K562 (cell line): ENCODE results near the gene JAM2. TPM values are rescaled to one million over a fixed set of nuclear protein-coding genes. Genes with fewer than 3 reads are reported as not detected.

Experiments
- ASH1L ChIP-seq: fragments of 450-650 bp; IDR thresholded peaks from 2 replicates; pipeline ENCODE4 v1.6.1; 2018; ENCODE audit warnings: borderline replicate concordance, mild to moderate bottlenecking, low read depth; ENCODE audit not compliant: partially characterized antibody
- MXI1 ChIP-seq: IDR thresholded peaks from 2 replicates; pipeline ENCODE4 v1.6.1; 2011; ENCODE audit warnings: low read depth, mild to moderate bottlenecking, improper control_type of control experiment, low read length
- MYC ChIP-seq, 2 experiments: fragments of 250-450 bp in 1 of 2; sonication (Bioruptor Pico) in 1 of 2; IDR thresholded peaks; 2 replicates each; pipeline versions ENCODE4 v1.5.1 to v1.6.1; 2012 to 2021; ENCODE audit warnings: low read depth in 2 of 2, borderline replicate concordance in 1 of 2, improper control_type of control experiment in 1 of 2, low read length in 1 of 2, mild to moderate bottlenecking in 1 of 2, moderate library complexity in 1 of 2
- NONO ChIP-seq, 2 experiments: fragments of 200-400 bp in 1 of 2; fragments of 450-650 bp in 1 of 2; formaldehyde crosslinking in 1 of 2; IDR thresholded peaks; 2 replicates each; pipeline ENCODE4 v1.6.1; 2017; ENCODE audit warnings: low read depth in 2 of 2, mild to moderate bottlenecking in 2 of 2, moderate library complexity in 2 of 2, low read length in 1 of 2
- RFX1 ChIP-seq: fragments of 450-650 bp; IDR thresholded peaks from 2 replicates; pipeline ENCODE4 v1.6.1; 2016; ENCODE audit warnings: mild to moderate bottlenecking, moderate library complexity
- TAF1 ChIP-seq: IDR thresholded peaks from 2 replicates; pipeline ENCODE4 v1.6.1; 2011; ENCODE audit warnings: mild to moderate bottlenecking, low read length, moderate library complexity; ENCODE audit not compliant: insufficient read depth, control insufficient read depth, severe bottlenecking; ENCODE audit errors: extremely low read depth
- ZNF140 ChIP-seq: fragments of 250-450 bp; sonication (Bioruptor Pico); IDR thresholded peaks from 2 replicates; pipeline ENCODE4 v1.8.0; 2021; ENCODE audit warnings: moderate library complexity, mild to moderate bottlenecking, inconsistent platforms
- ZNF239 ChIP-seq: fragments of 250-450 bp; sonication (Bioruptor Pico); IDR thresholded peaks from 2 replicates; pipeline ENCODE4 v1.4.0; 2020; ENCODE audit warnings: mild to moderate bottlenecking
- ZNF354B ChIP-seq: fragments of 250-450 bp; sonication (Bioruptor Pico); IDR thresholded peaks from 2 replicates; pipeline ENCODE4 v1.4.0; 2020
- ZNF707 ChIP-seq: fragments of 250-450 bp; sonication (Bioruptor Pico); conservative IDR thresholded peaks from 2 replicates; pipeline ENCODE4 v1.8.0; 2022; ENCODE audit warnings: inconsistent platforms, mild to moderate bottlenecking, moderate library complexity
- polyA plus RNA-seq, 8 experiments: library from polyadenylated mRNA; depleted of rRNA in 4 of 8; stranded (reverse) in 5 of 8; unstranded in 3 of 8; fragments of >200 nt; fragmentation: Nextera tagmentation in 2 of 8; fragmentation: Illumina TruSeq in 1 of 8; extraction: Ambion mirVana in 2 of 8; extraction: Trizol in 1 of 8; gene quantifications; 2 replicates each; pipeline versions ENCODE4 v1.2.1 to v1.2.3, GENCODE V29; 2011 to 2014; ENCODE audit warnings: inconsistent platforms in 1 of 8, missing spikeins in 1 of 8
- total RNA-seq, 7 experiments: library from RNA; depleted of rRNA in 6 of 7; stranded (reverse); fragments of >200 nt in 6 of 7; fragmentation: Illumina TruSeq in 2 of 7; extraction: Trizol in 2 of 7; gene quantifications; 2 replicates each; pipeline versions ENCODE4 v1.2.1 to v1.2.3, GENCODE V29; 2011 to 2021; ENCODE audit warnings: low replicate concordance in 1 of 7
- TF ChIP-seq, protein P1 (sequence below): fragments of 450-650 bp; IDR thresholded peaks from 2 replicates; pipeline ENCODE4 v1.6.1; 2016
- TF ChIP-seq, protein P2 (sequence below): fragments of 250-450 bp; sonication (Bioruptor Pico); IDR thresholded peaks from 2 replicates; pipeline ENCODE4 v1.4.0; 2020
- TF ChIP-seq, protein P3 (sequence below): IDR thresholded peaks from 3 replicates; pipeline ENCODE4 v1.6.1; 2011; ENCODE audit warnings: borderline replicate concordance, mild to moderate bottlenecking, moderate library complexity; ENCODE audit not compliant: insufficient read length; ENCODE audit errors: extremely low read depth
- TF ChIP-seq, protein P4 (sequence below), 3 experiments: IDR thresholded peaks in 2 of 3; conservative IDR thresholded peaks in 1 of 3; 2 replicates each; pipeline ENCODE4 v1.5.1; 2011 to 2012; ENCODE audit warnings: low read length in 3 of 3, mild to moderate bottlenecking in 3 of 3, control low read depth in 2 of 3, improper control_type of control experiment in 1 of 3, inconsistent platforms in 1 of 3, low read depth in 1 of 3, mixed read lengths in 1 of 3, moderate library complexity in 1 of 3; ENCODE audit not compliant: insufficient read depth in 2 of 3
- TF ChIP-seq, protein P5 (sequence below): IDR thresholded peaks from 2 replicates; pipeline ENCODE4 v1.6.1; 2011; ENCODE audit not compliant: insufficient read length; ENCODE audit errors: extremely low read depth

The JAM2 gene
- total and polyA plus RNA-seq, 9 of the 15 experiments (the other 6 are each of a cell fraction or from before 2014, with no cell fraction given) = 0.03 to 0.08 (median 0.07) TPM; not detected in 6

DNA sequence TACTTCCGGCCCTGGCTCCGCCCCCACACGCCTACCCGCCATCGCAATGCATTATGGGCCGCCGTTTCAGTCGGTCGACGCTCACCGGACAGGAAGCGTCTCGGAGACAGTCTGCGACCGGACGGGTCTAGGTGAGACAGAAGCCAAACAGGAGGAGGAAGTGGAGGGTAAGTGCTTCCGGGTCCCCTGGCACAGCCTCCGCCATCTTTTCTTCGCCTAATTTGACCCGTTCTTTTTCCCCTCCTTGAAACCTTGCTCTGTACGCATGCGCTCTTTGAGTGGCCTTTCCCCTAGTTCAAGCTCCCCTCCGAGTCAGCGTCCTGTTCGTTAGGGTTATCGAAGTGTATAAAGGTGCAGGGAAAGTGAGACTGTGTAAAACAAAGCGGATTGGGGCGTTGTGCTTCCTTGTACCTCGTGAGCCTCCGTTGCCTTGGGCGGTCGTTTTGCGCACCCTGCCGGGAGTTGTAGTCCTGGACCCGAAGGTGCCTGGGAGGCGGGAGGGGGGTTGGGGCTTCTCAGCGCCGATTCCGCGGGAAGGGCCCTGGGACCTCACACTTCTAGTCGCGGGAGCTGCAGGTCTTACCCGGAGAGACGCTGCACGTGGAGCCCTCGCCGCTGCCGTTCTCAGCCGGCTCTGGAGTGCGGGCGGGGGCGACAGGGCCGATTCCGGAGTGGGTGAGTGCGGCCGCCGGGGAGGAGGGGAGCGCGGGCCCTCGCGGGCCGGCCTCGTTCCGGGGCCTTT, 96.0 kb downstream of the JAM2 start, which contains the start of the genes ATP5PF and GABPA (continued):
- TF ChIP-seq, protein P1, sequence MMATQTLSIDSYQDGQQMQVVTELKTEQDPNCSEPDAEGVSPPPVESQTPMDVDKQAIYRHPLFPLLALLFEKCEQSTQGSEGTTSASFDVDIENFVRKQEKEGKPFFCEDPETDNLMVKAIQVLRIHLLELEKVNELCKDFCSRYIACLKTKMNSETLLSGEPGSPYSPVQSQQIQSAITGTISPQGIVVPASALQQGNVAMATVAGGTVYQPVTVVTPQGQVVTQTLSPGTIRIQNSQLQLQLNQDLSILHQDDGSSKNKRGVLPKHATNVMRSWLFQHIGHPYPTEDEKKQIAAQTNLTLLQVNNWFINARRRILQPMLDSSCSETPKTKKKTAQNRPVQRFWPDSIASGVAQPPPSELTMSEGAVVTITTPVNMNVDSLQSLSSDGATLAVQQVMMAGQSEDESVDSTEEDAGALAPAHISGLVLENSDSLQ = peak; percentile 87
- TF ChIP-seq ZNF239 (CRISPR knock-in tag) (0 out of 2 replicates have a peak, but pooled peaks have one; percentile 11), ZNF707 (no peak), MXI1 (0 out of 2 replicates have a peak, but pooled peaks have one; percentile 40), TAF1 (peak; percentile 97), ZNF140 (CRISPR knock-in tag) (no peak), MYC (IDR thresholded peaks at IDR 0.05; ENCODE audit: low read depth, low read length) (peak; percentile 78), MYC (CRISPR knock-in tag; IDR thresholded peaks at IDR 0.05; ENCODE audit: borderline replicate concordance, low read depth) (no peak), ZNF354B (CRISPR knock-in tag) (no peak), ASH1L (peak; percentile 65), RFX1 (no peak), NONO (IDR thresholded peaks at IDR 0.05; ENCODE audit: low read depth in 2 of 2, low read length in 1 of 2) (peak in 1 of 2 experiments; percentile 48; a peak in 2 of 4 replicates)
- TF ChIP-seq, protein P2, sequence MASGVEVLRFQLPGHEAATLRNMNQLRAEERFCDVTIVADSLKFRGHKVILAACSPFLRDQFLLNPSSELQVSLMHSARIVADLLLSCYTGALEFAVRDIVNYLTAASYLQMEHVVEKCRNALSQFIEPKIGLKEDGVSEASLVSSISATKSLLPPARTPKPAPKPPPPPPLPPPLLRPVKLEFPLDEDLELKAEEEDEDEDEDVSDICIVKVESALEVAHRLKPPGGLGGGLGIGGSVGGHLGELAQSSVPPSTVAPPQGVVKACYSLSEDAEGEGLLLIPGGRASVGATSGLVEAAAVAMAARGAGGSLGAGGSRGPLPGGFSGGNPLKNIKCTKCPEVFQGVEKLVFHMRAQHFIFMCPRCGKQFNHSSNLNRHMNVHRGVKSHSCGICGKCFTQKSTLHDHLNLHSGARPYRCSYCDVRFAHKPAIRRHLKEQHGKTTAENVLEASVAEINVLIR (CRISPR knock-in tag) = no peak; the same call in 1 of the 2 replicates
- TF ChIP-seq, protein P3, sequence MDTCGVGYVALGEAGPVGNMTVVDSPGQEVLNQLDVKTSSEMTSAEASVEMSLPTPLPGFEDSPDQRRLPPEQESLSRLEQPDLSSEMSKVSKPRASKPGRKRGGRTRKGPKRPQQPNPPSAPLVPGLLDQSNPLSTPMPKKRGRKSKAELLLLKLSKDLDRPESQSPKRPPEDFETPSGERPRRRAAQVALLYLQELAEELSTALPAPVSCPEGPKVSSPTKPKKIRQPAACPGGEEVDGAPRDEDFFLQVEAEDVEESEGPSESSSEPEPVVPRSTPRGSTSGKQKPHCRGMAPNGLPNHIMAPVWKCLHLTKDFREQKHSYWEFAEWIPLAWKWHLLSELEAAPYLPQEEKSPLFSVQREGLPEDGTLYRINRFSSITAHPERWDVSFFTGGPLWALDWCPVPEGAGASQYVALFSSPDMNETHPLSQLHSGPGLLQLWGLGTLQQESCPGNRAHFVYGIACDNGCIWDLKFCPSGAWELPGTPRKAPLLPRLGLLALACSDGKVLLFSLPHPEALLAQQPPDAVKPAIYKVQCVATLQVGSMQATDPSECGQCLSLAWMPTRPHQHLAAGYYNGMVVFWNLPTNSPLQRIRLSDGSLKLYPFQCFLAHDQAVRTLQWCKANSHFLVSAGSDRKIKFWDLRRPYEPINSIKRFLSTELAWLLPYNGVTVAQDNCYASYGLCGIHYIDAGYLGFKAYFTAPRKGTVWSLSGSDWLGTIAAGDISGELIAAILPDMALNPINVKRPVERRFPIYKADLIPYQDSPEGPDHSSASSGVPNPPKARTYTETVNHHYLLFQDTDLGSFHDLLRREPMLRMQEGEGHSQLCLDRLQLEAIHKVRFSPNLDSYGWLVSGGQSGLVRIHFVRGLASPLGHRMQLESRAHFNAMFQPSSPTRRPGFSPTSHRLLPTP = no peak
- TF ChIP-seq, protein P4, sequence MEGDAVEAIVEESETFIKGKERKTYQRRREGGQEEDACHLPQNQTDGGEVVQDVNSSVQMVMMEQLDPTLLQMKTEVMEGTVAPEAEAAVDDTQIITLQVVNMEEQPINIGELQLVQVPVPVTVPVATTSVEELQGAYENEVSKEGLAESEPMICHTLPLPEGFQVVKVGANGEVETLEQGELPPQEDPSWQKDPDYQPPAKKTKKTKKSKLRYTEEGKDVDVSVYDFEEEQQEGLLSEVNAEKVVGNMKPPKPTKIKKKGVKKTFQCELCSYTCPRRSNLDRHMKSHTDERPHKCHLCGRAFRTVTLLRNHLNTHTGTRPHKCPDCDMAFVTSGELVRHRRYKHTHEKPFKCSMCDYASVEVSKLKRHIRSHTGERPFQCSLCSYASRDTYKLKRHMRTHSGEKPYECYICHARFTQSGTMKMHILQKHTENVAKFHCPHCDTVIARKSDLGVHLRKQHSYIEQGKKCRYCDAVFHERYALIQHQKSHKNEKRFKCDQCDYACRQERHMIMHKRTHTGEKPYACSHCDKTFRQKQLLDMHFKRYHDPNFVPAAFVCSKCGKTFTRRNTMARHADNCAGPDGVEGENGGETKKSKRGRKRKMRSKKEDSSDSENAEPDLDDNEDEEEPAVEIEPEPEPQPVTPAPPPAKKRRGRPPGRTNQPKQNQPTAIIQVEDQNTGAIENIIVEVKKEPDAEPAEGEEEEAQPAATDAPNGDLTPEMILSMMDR (IDR thresholded peaks at IDR 0.05 in 2 of 3, conservative IDR thresholded peaks at IDR 0.05 in 1 of 3; ENCODE audit: insufficient read depth in 2 of 3, low read depth in 1 of 3, low read length in 3 of 3) = peak in 1 of 3 experiments; percentile 3; a peak in 2 of 6 replicates
- TF ChIP-seq, protein P5, sequence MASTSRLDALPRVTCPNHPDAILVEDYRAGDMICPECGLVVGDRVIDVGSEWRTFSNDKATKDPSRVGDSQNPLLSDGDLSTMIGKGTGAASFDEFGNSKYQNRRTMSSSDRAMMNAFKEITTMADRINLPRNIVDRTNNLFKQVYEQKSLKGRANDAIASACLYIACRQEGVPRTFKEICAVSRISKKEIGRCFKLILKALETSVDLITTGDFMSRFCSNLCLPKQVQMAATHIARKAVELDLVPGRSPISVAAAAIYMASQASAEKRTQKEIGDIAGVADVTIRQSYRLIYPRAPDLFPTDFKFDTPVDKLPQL = peak; percentile 6
